ENCODE results near the gene POU6F1.

POU6F1 gene

DNA sequence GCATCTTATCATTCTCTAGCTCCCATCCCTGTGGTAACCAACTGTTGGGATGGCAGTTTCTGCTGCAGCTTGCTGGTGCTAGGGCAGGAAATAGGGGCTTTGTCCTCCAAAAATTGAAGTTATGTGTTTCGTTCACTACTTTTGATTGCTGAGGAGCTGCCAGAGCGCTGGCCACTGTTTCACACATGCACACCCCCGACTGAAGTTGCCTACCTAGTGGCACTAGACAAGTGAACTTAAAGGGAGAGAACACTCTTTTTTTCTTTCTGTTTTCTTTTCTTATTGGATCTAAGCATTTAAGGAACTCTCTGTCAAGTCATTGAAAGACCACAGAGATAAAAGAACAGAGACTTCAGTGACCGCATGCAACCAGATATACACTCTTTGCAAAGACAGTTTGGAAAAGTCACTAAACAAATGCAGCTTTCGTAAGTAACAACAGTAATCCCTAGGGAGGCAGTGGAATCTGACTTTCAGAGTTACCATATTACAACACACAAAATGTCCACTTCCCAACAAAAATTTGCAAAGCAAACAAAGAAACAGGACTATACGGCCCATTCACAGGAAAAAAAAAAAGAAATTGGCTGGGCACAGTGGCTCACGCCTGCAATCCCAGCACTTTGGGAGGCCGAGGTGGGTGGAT is 56.9 kb downstream of the POU6F1 start:
- DNase-seq, result no peak

DNA sequence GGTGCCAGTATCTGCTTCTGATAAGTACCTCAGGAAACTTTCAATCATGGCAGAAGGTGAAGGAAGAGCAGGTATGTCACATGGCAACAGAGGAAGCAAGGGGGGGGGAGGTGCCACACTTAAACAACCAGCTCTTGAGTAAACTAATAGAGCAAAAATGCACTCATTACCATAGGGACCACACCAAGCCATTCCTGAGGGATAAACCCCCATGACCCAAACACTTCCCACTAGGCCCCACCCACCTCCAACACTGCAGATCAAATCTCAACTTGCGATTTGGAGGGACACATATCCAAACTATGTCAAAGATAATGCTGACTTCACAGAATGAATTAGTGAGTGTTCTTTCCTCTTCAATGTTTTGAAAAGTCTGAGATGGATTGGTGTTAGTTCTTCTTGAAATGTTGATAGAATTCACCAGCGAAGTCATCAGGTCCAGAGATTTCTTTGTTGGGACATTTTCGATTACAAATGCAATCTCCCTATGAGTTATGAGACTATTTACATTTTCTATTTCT is 61.6 kb downstream of the POU6F1 start:
- no peak for DNase-seq

DNA sequence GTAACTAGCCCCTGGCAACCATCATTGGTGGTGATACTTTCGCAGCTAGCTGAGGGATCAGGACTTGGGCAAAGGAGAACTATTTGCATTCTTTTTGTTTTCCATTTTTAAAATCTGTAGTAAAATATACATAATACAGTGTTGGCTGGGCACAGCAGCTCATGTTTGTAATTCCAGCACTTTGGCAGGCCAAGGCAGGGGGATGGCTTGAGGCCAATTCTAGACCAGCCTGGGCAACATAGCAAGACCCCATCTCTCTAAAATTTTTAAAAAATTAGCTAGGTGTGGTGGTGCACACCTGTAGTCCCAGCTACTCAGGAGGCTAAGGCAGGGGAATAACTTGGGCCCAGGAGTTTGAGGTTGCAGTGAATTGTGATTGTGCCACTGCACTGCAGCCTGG is 64.9 kb downstream of the POU6F1 start:
- no peak for DNase-seq

DNA sequence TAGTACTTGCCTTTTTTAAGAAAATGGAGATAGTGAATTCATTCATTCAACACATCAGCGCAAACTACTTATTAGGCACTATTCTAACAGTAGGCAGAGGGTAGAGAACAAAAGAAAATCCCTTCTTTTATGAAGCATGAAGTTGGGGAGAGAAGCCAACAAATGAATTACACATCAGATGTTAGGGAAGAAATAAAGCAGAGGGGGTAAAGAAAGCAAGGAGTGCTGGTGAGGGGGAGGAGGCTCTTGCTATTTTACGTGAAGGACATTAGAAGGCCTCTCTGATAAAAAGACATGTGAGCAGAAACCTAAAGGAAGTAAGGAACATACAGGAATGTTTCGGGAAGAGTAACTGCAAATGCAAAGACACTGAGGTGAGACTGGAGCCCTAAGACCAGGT is 67.1 kb downstream of the POU6F1 start:
- DNase-seq, result no peak

GRCh38 chr12:51147309-51147708 is 70.6 kb downstream of the POU6F1 start:
- no peak for DNase-seq

DNA sequence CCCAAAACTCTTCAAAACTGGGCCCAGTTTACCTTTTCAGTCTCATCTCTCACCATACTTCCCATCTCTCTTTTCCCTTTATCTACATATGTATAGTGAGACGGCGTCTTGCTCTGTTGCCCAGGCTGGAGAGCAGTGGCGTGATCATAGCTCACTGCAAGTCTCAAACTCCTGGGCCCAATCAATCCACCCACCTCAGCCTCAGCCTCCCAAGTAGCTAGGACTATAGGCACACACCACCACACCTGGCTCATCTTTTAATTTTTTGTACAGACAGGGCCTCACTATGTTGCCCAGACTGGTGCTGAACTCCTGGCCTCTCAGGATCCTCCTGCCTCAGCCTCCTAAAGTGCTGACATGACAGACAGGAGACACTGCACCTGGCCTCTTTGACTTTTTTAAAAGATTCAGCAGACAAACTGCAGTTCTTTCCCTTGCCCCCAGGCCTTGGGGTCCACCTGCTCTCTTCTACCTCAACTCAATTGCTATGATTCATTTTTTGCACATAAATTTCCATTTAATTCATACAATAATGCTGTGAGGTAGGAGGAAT is 78.5 kb downstream of the POU6F1 start:
- DNase-seq, result no peak
